Measurements from ENCODE around the gene TOPAZ1. TPM values are rescaled to one million over a fixed set of nuclear protein-coding genes. Genes with fewer than 3 reads are reported as not detected.

Gene TOPAZ1
- total RNA-seq, 1 donor from 2014 or later: not detected

- no peaks in the 10 kb centered on the region for H3K4me1 ChIP-seq (ENCODE audit: control insufficient read depth in 3 of 3, insufficient read depth in 3 of 3, low read length in 3 of 3)
- no peaks in the 10 kb centered on the region for H3K36me3 ChIP-seq (ENCODE audit: control insufficient read depth in 3 of 3, insufficient read depth in 3 of 3, low read length in 3 of 3)
- no peaks in the 10 kb centered on the region for H3K9me3 ChIP-seq (ENCODE audit: control insufficient read depth in 3 of 3, low read length in 3 of 3)
- peaks cover 2 to 13% (median 4%) of the 10 kb centered on the region in 3 donors for H3K27me3 ChIP-seq (ENCODE audit: control insufficient read depth in 3 of 3, insufficient read depth in 3 of 3, low read length in 3 of 3)
- no peak overlapping the region for H3K27ac ChIP-seq (ENCODE audit: low read depth, low read length)
- no peak overlapping the region for H3K4me3 ChIP-seq (ENCODE audit: low read length in 3 of 3)
- H3K9ac ChIP-seq (ENCODE audit: low read depth in 1 of 3, low read length in 3 of 3): no peak overlapping the region
These were observed 17.6 kb upstream of the TOPAZ1 start for GRCh38 chr3:44224131-44224530.

- Histone ChIP-seq H3K27me3 (ENCODE audit: control insufficient read depth in 3 of 3, insufficient read depth in 3 of 3, low read length in 3 of 3) (peaks cover 2 to 13% (median 4%) of the 10 kb centered on the region in 3 donors), H3K9me3 (ENCODE audit: control insufficient read depth in 3 of 3, low read length in 3 of 3) (no peaks in the 10 kb centered on the region), H3K9ac (ENCODE audit: low read depth in 1 of 3, low read length in 3 of 3) (no peak overlapping the region), H3K4me3 (ENCODE audit: low read length in 3 of 3) (no peak overlapping the region), H3K36me3 (ENCODE audit: control insufficient read depth in 3 of 3, insufficient read depth in 3 of 3, low read length in 3 of 3) (no peaks in the 10 kb centered on the region), H3K27ac (ENCODE audit: low read depth, low read length) (no peak overlapping the region), H3K4me1 (ENCODE audit: control insufficient read depth in 3 of 3, insufficient read depth in 3 of 3, low read length in 3 of 3) (no peaks in the 10 kb centered on the region)
These were observed 15.1 kb upstream of the TOPAZ1 start for GRCh38 chr3:44226573-44226972.

GRCh38 chr3:44227632-44228031 is 14.1 kb upstream of the TOPAZ1 start:
- Histone ChIP-seq H3K4me3 (ENCODE audit: low read length in 3 of 3) (no peak overlapping the region), H3K9me3 (ENCODE audit: control insufficient read depth in 3 of 3, low read length in 3 of 3) (no peaks in the 10 kb centered on the region), H3K27ac (ENCODE audit: low read depth, low read length) (no peak overlapping the region), H3K9ac (ENCODE audit: low read depth in 1 of 3, low read length in 3 of 3) (no peak overlapping the region), H3K4me1 (ENCODE audit: control insufficient read depth in 3 of 3, insufficient read depth in 3 of 3, low read length in 3 of 3) (no peaks in the 10 kb centered on the region), H3K27me3 (ENCODE audit: control insufficient read depth in 3 of 3, insufficient read depth in 3 of 3, low read length in 3 of 3) (peaks cover 0 to 10% (median 4%) of the 10 kb centered on the region in 3 donors), H3K36me3 (ENCODE audit: control insufficient read depth in 3 of 3, insufficient read depth in 3 of 3, low read length in 3 of 3) (no peaks in the 10 kb centered on the region)

GRCh38 chr3:44228900-44229299 is 12.8 kb upstream of the TOPAZ1 start:
- Histone ChIP-seq H3K9me3 (ENCODE audit: control insufficient read depth in 3 of 3, low read length in 3 of 3) (no peaks in the 10 kb centered on the region), H3K27ac (ENCODE audit: low read depth, low read length) (no peak overlapping the region), H3K9ac (ENCODE audit: low read depth in 1 of 3, low read length in 3 of 3) (no peak overlapping the region), H3K4me3 (ENCODE audit: low read length in 3 of 3) (no peak overlapping the region), H3K27me3 (ENCODE audit: control insufficient read depth in 3 of 3, insufficient read depth in 3 of 3, low read length in 3 of 3) (peaks cover 0 to 7% (median 0%) of the 10 kb centered on the region in 3 donors), H3K4me1 (ENCODE audit: control insufficient read depth in 3 of 3, insufficient read depth in 3 of 3, low read length in 3 of 3) (no peaks in the 10 kb centered on the region), H3K36me3 (ENCODE audit: control insufficient read depth in 3 of 3, insufficient read depth in 3 of 3, low read length in 3 of 3) (no peaks in the 10 kb centered on the region)

GRCh38 chr3:44232407-44232806 is 9.3 kb upstream of the TOPAZ1 start:
- no peak overlapping the region for H3K9ac ChIP-seq (ENCODE audit: low read depth in 1 of 3, low read length in 3 of 3)
- H3K36me3 ChIP-seq (ENCODE audit: control insufficient read depth in 3 of 3, insufficient read depth in 3 of 3, low read length in 3 of 3): no peaks in the 10 kb centered on the region
- peaks cover 0 to 2% (median 0%) of the 10 kb centered on the region in 3 donors for H3K27me3 ChIP-seq (ENCODE audit: control insufficient read depth in 3 of 3, insufficient read depth in 3 of 3, low read length in 3 of 3)
- no peak overlapping the region for H3K27ac ChIP-seq (ENCODE audit: low read depth, low read length)
- no peak overlapping the region for H3K4me3 ChIP-seq (ENCODE audit: low read length in 3 of 3)
- H3K4me1 ChIP-seq (ENCODE audit: control insufficient read depth in 3 of 3, insufficient read depth in 3 of 3, low read length in 3 of 3): no peaks in the 10 kb centered on the region
- H3K9me3 ChIP-seq (ENCODE audit: control insufficient read depth in 3 of 3, low read length in 3 of 3): no peaks in the 10 kb centered on the region

- no peaks in the 10 kb centered on the region for H3K36me3 ChIP-seq (ENCODE audit: control insufficient read depth in 3 of 3, insufficient read depth in 3 of 3, low read length in 3 of 3)
- H3K27me3 ChIP-seq (ENCODE audit: control insufficient read depth in 3 of 3, insufficient read depth in 3 of 3, low read length in 3 of 3): no peaks in the 10 kb centered on the region
- H3K4me1 ChIP-seq (ENCODE audit: control insufficient read depth in 3 of 3, insufficient read depth in 3 of 3, low read length in 3 of 3): no peaks in the 10 kb centered on the region
- no peaks in the 10 kb centered on the region for H3K9me3 ChIP-seq (ENCODE audit: control insufficient read depth in 3 of 3, low read length in 3 of 3)
- no peak overlapping the region for H3K4me3 ChIP-seq (ENCODE audit: low read length in 3 of 3)
- no peak overlapping the region for H3K9ac ChIP-seq (ENCODE audit: low read depth in 1 of 3, low read length in 3 of 3)
- no peak overlapping the region for H3K27ac ChIP-seq (ENCODE audit: low read depth, low read length)
These were observed 6.9 kb upstream of the TOPAZ1 start for GRCh38 chr3:44234648-44235268.

GRCh38 chr3:44235604-44236484 is 5.8 kb upstream of the TOPAZ1 start:
- Histone ChIP-seq H3K9ac (ENCODE audit: low read depth in 1 of 3, low read length in 3 of 3) (peak overlapping the region in 1 of 3 donors; percentile 14), H3K27me3 (ENCODE audit: control insufficient read depth in 3 of 3, insufficient read depth in 3 of 3, low read length in 3 of 3) (no peaks in the 10 kb centered on the region), H3K9me3 (ENCODE audit: control insufficient read depth in 3 of 3, low read length in 3 of 3) (no peaks in the 10 kb centered on the region), H3K4me3 (ENCODE audit: low read length in 3 of 3) (no peak overlapping the region), H3K4me1 (ENCODE audit: control insufficient read depth in 3 of 3, insufficient read depth in 3 of 3, low read length in 3 of 3) (no peaks in the 10 kb centered on the region), H3K27ac (ENCODE audit: low read depth, low read length) (no peak overlapping the region), H3K36me3 (ENCODE audit: control insufficient read depth in 3 of 3, insufficient read depth in 3 of 3, low read length in 3 of 3) (no peaks in the 10 kb centered on the region)

- H3K4me3 ChIP-seq (ENCODE audit: low read length in 3 of 3): no peak overlapping the region
- H3K27me3 ChIP-seq (ENCODE audit: control insufficient read depth in 3 of 3, insufficient read depth in 3 of 3, low read length in 3 of 3): no peaks in the 10 kb centered on the region
- H3K9ac ChIP-seq (ENCODE audit: low read depth in 1 of 3, low read length in 3 of 3): no peak overlapping the region
- H3K36me3 ChIP-seq (ENCODE audit: control insufficient read depth in 3 of 3, insufficient read depth in 3 of 3, low read length in 3 of 3): no peaks in the 10 kb centered on the region
- no peaks in the 10 kb centered on the region for H3K9me3 ChIP-seq (ENCODE audit: control insufficient read depth in 3 of 3, low read length in 3 of 3)
- H3K27ac ChIP-seq (ENCODE audit: low read depth, low read length): no peak overlapping the region
- H3K4me1 ChIP-seq (ENCODE audit: control insufficient read depth in 3 of 3, insufficient read depth in 3 of 3, low read length in 3 of 3): no peaks in the 10 kb centered on the region
These were observed 5.2 kb upstream of the TOPAZ1 start for GRCh38 chr3:44236485-44236908.

GRCh38 chr3:44237161-44237560 is 4.5 kb upstream of the TOPAZ1 start:
- Histone ChIP-seq H3K4me1 (ENCODE audit: control insufficient read depth in 3 of 3, insufficient read depth in 3 of 3, low read length in 3 of 3) (no peaks in the 10 kb centered on the region), H3K36me3 (ENCODE audit: control insufficient read depth in 3 of 3, insufficient read depth in 3 of 3, low read length in 3 of 3) (no peaks in the 10 kb centered on the region), H3K9ac (ENCODE audit: low read depth in 1 of 3, low read length in 3 of 3) (no peak overlapping the region), H3K9me3 (ENCODE audit: control insufficient read depth in 3 of 3, low read length in 3 of 3) (no peaks in the 10 kb centered on the region), H3K27me3 (ENCODE audit: control insufficient read depth in 3 of 3, insufficient read depth in 3 of 3, low read length in 3 of 3) (no peaks in the 10 kb centered on the region), H3K4me3 (ENCODE audit: low read length in 3 of 3) (no peak overlapping the region), H3K27ac (ENCODE audit: low read depth, low read length) (no peak overlapping the region)

- no peaks in the 10 kb centered on the region for H3K4me1 ChIP-seq (ENCODE audit: control insufficient read depth in 3 of 3, insufficient read depth in 3 of 3, low read length in 3 of 3)
- H3K9me3 ChIP-seq (ENCODE audit: control insufficient read depth in 3 of 3, low read length in 3 of 3): no peaks in the 10 kb centered on the region
- no peak overlapping the region for H3K4me3 ChIP-seq (ENCODE audit: low read length in 3 of 3)
- no peak overlapping the region for H3K9ac ChIP-seq (ENCODE audit: low read depth in 1 of 3, low read length in 3 of 3)
- H3K27me3 ChIP-seq (ENCODE audit: control insufficient read depth in 3 of 3, insufficient read depth in 3 of 3, low read length in 3 of 3): no peaks in the 10 kb centered on the region
- no peaks in the 10 kb centered on the region for H3K36me3 ChIP-seq (ENCODE audit: control insufficient read depth in 3 of 3, insufficient read depth in 3 of 3, low read length in 3 of 3)
- no peak overlapping the region for H3K27ac ChIP-seq (ENCODE audit: low read depth, low read length)
These were observed 4.0 kb upstream of the TOPAZ1 start for GRCh38 chr3:44237665-44238064.
